DMS114 treated with DMSO at 0.1 percent for 48 hours (cell line): ENCODE data around the gene TTC8.
A peak's percentile ranks its signal among the peaks of the same experiment; 100 is the strongest.
"Not testable (repeated sequence)": the region's sequence is repeated elsewhere in the genome, so short reads cannot be mapped to it uniquely, and the experiment has no call there.

Experiments
- DNase-seq: peaks from one replicate; lab custom pipeline; 2025; ENCODE audit not compliant: unreplicated experiment; lab: John Stamatoyannopoulos, UW

The TTC8 gene

DNA sequence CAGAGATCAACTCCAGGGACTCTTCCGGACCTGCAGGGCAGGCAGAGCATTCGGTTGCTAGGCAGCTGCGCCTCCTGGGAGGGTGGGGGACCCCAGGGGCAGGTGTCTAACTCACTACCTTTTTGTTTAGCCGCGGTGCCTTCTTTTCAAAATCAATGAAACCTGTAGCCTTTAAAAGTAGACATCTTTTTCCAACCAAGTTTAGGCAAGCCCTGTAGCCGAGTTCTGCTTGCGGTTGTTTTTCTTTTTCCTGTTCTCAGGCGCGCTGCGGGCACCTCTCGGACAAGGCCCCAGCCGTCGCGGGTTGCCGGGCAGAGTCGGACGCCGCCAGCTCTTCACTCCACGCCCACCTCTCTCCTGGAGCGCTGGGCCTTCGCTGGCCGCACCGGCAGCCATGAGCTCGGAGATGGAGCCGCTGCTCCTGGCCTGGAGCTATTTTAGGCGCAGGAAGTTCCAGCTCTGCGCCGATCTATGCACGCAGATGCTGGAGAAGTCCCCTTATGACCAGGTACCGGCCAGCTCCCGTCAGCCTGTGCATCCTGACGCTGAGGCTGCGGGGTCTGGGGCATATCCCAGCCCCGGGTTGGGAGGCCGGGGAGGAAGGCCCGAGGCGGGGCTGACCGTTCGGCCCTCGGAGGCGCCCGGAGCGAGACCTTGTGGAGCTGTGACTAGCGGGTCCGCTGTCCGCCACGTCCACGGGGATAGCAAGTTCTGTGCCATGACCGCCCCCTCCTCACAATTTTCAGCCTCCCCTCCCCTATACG, at the start of gene TTC8:
Gene TTC8, plus strand, starts transcription at position 338 of the 764 bp plus-strand sequence. Its CDS starts 57 bp downstream, at position 395.
- peak; percentile 79 for DNase-seq

DNA sequence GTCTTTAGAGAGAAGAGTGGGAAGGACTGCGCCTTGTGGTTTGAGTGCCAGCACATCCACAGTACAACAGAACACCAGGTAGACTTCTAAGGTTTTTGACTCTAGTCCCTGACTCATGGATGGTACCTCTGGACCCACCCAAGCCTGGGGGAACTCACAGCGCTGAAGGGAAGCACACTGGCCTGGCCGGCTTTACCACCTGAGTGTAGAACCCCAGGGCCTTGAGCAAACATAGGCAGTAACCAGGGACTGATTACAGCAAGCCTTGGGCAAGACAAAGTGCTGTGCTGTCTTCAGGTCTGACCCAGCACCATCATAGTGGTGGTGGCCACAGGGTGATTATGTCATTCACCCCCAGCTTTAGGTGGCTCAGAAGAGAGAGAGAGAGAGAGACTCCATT, 48.9 kb upstream of the TTC8 start:
- no peak for DNase-seq

DNA sequence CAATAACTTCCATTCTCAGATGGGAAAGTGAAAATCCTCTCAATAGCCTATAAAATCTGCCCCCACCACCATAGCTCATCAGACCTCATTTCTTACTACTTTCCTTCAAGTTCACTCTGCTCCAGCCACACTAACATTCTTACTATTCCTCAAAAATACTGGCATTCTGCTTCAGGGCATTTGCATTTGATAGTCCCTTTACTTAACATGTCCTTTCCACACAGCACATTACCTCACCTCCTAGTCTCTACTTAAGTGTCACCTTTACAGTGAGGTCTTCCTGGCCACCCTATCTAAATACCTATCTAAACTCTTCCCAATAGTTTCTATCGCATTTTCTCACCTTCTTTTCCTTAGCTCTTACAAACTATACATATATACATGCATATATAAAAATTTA, 38.5 kb upstream of the TTC8 start:
- DNase-seq = no peak

DNA sequence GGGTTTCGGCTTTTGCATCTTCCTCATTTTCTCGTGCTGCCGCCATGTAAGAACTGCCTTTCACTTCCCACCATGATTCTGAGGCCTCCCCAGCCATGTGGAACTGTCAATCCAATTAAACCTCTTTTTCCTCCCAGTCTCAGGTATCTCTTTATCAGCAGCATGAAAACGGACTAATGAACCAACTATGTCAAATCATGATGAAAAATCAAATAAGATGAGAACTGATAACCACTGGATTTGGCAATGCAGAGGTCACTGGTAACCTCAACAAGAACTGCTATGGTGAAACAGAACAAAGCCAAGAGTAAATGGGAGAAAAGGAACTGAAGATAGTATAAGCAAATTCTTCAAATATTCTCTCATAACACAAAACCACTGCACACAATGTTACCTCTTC, 37.7 kb upstream of the TTC8 start:
- DNase-seq = no peak

DNA sequence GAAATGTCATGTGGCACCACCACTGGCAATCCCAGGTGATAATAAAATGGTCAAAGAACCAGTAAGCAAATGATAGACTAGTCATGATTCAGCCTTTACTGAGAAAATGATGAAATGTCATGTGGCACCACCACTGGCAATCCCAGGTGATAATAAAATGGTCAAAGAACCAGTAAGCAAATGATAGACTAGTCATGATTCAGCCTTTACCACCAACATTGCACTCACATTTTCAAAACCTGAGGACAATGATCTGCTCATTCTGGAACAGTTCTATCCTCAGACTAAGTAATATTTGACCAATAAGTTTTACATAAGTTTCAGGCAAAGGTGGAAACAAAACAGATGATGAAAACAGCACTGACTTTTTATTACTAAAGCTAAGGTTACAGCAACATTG, 34.9 kb upstream of the TTC8 start:
- not testable (repeated sequence) for DNase-seq

DNA sequence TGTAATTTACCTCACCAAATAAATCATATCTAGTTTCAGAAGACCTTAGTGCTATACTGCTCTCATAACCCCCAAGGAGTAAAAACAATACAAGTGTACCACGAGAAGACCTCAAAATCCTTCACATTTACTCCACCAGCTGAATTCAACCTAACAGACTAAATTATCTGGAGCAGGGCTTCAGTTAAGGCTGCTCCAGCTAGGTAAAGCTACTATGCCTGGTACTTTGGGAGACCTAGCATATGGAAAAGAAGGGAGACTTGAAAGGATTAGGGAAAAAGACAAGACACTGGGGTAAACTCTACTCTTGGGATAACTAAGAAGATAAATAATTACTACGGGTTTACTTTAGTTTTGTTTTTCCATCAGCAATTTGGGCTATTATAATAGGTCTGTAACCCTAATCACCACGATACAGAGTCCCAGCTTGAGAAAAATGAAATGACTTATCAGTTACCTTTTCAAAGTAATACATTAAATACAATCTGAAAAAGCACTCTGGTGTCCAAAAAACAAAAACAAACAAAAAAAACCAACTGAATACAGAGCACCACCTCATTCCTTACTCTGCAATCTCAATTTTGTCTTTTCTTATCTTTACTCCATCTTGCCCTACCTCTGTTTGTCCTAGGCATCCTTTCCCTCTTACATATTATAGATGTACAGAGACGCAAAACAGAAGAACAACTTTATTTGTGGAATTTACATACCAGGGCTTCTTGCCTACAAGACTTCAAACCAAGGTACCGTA, 33.8 kb upstream of the TTC8 start:
- DNase-seq = no peak

DNA sequence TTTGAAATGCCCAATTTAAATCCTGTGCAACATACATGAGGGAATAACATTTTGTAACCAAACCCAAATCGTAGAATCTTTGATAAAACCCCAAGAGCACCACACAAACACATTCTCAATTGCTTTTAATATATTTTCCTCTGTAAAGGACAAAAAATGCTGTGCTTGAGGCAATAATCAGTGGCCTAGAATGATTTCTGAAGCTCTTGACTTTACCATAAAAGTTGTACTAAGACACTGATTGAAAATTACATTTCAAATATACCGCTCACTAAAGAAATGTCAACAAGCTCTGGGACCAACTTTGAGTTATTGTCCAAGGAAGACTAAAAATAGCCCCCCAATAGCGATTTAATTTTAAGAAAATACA, 33.2 kb upstream of the TTC8 start:
- DNase-seq = no peak

DNA sequence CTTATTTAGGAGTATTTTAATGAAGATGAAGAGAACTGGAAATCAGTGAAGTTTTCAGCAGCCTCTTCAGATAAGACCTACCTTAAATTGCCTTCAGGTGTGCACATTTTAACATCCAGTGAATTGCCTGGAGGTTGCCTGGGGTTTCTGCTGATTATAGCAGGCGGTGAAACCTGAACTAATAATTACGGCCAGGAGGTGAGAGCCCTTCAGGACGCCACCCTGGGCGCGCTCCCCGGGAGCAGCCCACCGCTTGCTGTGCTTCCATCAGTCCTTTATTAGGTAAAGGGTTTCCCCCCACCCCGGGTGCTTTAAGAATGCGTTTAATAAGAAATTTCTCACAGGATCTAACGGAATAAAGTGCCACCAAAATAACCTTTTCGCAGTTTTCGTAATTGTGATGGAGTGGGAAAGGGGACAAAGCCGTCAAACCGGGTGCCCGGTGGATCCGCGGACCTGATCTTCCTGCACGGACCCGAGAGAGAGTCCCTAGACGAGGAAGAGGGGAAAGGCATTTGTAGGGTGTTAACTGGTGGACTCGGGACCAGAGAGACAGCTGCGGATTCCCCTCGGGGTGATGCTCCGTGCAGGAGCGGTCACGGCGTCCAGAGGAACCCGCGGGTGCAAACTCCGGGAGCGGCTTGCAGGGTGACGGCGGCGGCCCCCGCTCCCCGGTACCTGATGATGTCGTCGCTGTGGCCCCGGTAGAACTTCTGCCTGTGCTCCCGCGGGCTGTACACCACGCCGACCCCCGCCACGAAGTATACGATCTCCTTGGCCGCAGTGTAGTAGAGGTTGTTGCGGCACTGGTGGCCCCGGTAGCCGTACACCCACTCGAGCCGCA, 32.6 kb upstream of the TTC8 start:
- no peak for DNase-seq

DNA sequence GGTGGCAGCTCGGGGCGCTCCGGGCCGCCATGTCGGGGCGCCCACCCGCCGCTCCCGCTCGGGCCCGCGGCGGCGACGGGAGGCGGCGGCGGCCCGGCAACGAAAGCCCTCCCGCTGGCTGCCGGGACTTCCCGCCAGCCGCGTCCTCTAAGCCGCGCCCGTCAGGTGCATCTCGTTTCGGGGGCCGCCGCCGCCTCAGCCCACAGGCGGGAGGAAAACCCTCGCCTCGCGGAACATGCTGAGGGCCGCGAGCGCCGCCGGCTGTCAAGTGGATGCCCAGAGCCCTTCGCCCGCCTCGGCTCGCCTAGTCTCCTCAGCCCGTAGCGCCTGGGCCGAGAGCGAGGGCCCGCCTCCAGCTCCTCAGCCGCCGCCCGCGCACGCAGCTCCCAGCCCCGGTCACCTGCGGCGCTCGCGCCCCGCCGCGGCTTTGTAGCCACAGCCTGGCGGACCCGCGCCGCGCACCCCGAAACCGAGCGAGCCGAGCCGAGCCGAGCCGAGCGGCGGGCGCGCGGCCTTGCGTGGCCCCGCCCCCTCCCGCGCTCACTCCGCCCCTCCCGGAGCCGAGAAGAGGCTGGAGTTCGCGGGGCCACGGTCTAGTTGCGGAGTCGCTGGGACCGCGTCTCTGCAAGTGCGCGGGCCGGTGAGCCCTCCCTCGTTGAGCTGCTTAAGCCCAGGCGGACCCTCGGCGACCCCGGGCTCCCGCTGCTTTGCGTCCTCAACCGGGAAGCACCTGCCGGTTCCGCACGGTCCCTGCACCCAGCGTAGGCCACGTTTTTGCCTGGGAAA, 31.8 kb upstream of the TTC8 start, which contains the start of gene EML5:
Gene EML5, minus strand, starts transcription at position 481 of the 786 bp plus-strand sequence. Its CDS starts 450 bp downstream, at position 31.
- peak; percentile 36 for DNase-seq

DNA sequence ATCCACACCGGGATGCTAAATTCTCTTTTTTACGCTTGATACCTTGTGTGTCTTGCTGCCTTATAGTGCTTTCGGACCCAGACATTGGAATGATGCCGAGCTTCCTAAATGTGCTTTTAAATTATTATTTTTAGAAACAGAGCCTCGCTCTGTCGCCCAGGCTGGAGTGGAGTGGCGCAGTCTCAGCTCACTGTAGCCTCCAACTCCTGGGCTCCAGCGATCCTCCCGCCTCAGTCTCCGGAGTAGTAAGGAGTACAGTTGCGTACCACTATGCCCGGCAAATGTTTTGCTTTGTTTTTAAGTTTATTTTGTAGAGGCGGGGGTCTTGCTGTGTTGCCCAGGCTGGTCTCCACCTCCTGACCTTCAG, 31.2 kb upstream of the TTC8 start:
- no peak for DNase-seq

DNA sequence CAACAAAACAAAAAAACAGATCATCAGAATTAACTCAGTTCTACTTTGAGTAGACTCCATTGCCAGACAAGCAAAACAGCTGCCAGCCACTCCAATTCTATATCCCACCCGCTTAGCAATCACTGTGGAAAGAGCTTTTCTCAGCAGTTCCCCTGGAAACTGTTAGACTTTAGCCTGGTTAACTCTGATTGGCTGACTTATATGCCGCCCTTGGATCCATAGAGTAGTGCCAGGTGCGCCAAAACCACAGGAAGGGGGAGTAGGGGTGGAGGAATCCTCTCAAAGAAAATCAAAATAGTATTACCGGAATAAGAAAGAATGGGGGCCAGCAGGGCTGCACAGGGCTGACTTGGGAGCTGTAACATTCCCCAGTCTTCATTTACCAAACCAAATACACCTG, 26.3 kb upstream of the TTC8 start:
- DNase-seq = no peak

DNA sequence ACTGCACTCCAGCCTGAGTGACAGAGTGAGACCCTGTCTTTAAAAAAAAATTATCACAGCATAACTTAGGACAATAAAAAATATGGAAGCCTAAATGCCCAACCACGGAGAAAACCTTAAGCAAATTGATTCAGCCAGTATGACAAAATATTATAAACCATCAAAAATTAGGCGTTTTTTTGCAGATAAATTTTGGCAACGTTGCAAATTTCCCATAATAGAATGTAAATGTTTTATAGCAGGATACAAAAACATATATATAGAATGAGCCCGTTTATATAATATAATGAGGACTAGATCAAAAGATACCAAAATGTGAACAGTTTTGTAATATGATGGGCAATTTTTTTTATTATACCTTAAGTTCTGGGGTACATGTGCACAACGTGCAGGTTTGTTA, 24.9 kb upstream of the TTC8 start:
- DNase-seq = no peak

DNA sequence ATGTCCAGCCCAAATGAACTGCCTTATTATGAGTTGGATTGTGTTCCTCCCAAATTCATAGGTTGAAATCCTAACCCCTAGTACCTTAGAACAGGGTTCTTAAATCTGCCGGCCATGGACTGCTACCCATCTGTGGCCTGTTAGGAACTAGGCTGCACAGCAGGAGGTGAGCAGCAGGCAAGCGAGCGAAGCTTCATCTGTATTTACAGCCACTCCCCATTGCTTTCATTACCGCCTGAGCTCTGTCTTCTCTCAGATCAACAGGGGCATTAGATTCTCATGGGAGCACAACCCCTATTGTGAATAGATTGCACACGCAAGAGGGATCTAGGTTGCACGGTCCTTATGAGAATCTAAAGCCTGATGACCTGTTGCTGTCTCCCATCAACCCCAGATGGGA, 21.9 kb upstream of the TTC8 start:
- no peak for DNase-seq

DNA sequence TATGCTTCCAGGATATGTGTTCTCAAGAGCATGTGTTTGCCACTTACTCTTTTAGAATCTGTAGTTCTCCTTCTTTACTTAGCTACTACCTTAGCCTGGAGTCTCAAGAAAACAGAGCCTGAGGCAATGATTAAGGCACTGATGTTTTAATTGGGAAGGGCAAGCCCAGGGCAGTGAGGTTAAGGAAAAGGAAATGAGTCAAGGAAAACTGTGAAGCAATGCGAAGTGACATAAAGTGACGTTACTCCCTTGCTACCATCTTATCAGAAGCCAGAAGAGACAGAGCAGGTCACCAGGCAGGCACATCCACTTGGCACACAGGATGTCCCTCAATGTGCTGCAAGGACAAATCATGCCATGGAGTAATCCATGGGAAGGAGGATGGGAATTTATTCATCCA, 20.4 kb upstream of the TTC8 start:
- no peak for DNase-seq

DNA sequence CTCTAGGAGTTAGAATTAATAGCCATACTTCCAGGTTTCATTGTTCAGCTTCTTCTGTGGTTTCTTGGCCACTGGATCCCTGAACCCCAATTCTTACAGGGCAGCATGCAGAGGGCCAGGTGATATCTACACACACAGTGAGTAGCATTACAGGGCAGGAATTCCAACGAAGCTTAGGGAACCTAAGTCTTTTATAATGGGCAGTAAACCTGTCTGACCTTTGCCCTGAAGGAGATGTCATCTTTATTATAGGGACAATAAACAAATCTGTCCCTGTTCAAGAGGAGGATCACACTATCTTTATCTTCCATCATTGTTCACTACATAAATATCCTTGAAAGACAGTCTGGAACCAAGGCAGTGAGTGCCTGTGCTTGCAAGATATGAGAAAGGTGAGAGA, 20.0 kb upstream of the TTC8 start:
- DNase-seq = no peak

DNA sequence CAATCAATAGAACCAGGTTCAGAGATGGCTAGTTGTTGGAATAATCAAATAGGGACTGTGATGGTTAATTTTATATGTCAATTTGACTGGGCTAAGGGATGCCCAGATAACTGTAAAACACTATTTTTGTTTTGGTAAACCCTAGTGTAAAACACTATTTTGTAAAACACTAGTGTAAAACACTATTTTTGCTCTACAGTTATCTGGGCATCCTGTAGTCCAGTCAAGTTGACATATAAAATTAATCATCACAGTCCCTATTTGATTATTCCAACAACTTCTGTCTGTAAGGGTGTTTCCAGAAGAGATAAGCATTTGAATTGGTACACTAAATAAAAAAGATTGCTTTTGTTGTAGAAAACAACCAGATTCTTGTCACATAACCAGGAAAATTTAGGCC, 16.1 kb upstream of the TTC8 start:
- DNase-seq = no peak

DNA sequence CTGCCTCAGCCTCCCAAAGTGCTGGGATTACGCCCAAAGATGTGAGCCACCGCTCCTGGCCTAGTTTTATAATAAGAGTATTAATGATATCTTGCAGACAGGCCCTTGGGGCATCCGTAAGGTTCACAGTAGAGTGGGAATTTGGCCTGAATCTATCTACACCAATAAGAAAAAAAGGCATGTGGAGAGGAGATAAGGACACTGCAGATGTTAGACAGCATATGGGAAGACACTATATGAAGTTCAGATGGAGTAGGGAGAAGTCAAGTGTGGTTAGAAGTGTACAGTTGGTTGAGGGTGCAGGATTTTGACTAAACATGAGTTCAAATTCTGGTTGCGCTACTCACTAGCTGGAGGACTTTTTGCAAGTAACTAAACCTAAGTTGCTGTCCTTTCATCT, 8.5 kb upstream of the TTC8 start:
- no peak for DNase-seq

DNA sequence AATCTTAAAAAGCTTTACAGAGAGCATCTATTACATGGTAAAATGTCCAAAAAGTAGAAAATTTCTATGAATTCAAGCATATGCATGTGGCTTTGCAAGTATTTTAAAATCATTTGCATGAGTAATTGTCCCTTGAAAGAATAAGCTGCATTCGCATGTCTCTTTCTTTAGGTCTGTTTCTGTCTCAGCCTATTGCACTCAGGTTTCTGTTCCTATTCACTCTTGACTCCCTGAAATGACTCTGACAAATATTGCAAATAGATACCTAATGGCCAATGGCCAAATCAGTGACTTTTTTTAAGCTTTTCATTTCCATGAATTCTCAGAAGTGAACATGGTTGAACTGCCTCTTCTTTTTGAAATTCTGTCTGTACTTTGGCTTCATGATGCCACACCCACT, 6.4 kb upstream of the TTC8 start:
- DNase-seq = no peak

DNA sequence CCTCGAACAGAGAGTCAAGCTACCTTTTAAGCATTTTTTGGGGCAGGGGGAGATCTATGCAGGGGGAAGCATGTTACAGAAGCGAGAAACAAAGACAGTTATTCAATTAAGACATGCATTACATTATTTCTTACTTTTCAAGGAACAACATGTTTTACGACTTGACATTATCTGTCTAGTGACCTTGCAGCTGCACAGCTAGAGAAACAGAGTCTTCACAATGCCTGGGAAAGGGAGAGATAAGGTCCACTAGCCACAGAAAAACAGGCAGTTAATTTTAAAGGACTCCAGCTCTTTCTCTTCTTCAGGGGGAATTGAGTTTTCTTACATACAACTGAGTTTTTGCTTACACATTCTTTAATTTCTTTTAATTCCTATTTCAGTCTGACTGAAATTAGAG, 4.8 kb upstream of the TTC8 start:
- not testable (repeated sequence) for DNase-seq

DNA sequence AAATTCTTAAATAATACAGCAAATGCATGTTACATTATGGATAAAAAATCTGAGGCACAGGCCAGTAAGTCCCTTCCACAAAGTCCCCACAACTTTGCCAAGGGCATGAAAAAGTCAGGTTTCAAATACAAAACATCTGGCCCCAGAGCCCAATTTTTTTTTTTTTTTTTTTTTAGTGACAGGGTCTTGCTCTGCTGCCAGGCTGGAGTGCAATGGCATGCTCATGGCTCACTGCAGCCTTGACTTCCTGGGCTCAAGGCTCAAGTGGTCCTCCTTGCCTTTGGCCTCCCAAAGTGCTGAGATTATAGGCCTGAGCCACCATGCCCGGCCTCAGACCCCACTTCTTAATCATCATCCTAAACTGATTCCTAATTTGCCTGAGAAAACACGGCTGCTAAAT, 3.1 kb upstream of the TTC8 start:
- DNase-seq = no peak

DNA sequence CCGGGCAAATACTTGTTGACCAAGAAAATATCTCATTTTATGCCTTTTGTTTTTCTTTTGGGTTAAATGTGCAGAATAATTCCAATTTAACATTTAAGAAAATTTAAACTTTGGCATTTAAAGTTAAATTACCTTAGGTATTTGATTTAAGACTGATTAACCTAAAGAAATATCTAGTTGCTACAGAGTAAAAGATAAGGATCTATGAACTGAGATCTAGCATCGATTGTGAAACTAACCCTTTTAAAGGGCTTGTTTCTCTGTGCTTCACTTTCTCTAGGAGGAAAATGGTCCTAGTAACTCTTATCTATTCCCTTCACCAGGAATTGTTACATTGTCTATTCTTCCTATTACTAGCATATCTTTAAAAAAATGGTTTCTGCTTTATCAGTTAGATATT, 2.6 kb upstream of the TTC8 start:
- no peak for DNase-seq
